Activated CD4-positive, alpha-beta T cell treated with anti-CD3 and anti-CD28 coated beads, Interleukin-2, amount 50 U/mL, for 48 hours (primary cell): Measurements from ENCODE around the gene ZCWPW1.
"Not testable (repeated sequence)": the region's sequence is repeated elsewhere in the genome, so short reads cannot be mapped to it uniquely, and the experiment has no call there.

ENCODE experiments used
- DNase-seq, 2 experiments: peaks; one replicate each; pipeline ENCODE4 v3.0.0-alpha.2; 2020

Gene ZCWPW1

DNA sequence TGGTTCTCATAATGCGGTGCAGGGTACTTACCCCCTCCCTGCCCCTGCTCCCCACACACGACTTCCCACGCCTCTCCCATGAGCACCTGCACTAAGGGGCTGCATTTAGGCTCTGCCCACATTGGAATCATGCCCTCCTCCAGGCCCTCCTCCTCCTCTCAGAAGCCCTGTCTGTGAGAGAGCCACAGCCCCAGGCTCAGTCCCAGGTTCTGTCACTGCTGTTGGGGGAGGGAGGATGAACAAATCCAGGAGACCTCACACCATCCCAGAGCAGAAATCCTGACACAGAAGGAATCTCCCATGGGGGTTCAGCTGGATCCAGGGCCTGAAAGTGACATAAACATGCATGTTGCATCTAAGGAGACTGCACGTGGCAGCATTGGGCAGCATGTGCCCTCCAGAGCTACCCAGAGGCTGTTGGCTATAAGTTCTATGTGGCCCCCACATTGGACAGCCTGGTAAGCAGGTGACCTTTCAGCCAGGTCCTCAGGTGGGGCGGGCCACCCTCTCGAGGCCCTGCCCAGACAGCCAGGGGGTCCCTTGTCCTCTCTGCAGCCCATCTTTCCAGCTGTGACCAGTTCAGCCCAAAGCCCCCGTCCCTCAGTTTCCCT lies 56.8 kb downstream of the ZCWPW1 start:
- no peak for DNase-seq

DNA sequence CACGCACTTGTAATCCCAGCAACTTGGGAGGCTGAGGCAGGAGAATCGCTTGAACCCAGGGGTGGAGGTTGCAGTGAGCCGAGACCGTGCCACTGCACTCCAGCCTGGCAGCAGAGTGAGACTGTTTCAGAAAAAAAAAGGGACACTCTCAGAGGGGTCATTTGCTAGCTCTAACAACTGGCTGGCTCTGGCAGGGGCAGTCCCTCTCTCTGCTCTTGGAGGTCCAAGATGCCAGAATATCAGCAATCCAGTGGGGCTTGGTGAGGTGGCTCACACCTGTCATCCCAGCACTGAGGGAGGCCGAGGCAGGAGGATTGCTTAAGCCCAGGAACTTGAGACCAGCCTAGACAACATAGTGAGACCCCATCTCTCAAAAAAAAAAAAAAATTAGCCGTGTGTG lies 57.8 kb downstream of the ZCWPW1 start:
- no peak for DNase-seq

DNA sequence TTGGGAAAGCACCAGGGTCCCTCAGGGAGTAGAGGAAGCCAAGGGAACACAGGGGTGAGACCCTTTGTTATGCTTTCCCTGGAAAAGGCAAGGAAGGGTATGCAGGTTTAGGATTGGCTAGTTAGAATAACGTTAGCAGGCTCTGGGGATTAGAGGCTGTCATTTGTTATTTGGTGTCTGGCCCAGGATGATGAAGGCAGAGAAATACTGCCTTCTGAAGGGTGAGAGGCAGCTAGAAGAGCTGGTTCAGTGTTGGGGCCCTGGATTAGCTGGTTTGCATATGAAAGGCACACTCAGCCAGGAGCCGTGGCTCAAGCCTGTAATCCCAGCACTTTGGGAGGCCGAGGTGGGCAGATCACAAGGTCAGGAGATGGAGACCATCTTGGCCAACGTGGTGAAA lies 58.2 kb downstream of the ZCWPW1 start:
- no peak for DNase-seq

DNA sequence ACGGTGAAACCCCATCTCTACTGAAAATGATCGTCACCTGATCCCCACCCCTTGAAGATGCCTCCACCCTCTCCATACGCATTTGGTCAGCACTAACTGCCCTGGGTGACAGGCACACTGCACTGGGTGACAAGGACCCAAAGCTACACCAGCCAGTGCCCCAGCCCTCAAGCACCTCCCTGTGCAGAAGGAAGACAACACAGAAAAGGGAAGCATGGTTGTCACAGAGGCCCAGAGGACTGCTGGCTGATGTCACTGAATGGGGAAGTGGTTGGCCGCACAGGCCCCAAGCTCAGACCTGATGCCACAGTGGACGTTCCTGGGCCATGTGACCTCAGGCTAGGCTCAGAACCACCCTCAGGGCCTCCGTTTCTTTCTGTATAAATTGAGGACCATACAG lies 59.4 kb downstream of the ZCWPW1 start:
- DNase-seq, result no peak

DNA sequence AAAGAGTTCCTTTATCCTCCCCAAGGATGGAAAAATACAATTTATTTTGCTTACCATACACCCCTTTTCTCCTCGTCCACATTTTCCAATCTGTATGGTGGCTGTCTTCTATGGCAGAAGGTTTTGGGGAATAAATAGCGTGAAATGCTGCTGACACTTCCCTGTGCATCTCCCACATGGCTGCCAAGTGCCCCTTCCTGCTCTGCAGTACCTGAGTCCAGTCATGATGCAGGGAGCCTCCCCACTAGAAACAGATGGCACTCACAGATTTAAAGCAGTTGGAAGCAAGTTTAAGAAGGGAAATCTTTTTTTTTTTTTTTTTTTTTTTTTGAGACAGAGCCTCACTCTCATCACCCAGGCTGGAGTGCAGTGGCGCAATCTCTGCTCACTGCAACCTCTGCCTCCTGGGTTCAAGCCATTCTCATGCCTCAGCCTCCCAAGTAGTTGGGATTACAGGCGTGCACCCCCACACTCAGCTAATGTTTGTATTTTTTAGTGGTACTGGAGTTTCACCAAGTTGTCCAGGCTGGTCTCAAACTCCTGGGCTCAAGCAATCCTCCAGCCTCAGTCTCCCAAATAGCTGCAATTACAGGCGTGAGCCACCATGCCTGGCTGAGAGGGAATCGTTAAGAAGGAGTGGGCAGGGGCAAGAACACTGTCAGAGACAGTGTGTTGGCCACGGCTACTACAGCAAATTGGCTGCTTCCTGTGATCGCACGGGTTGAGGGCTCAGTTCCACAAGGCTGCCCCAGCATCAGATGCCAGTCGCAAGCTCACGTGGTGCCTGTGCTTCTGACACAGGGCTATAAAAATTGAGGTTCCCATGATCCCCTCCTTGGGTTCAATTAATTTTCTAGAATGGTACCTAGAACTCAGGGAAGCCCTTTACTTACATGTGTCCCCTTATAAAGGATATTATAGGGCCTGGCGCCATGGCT lies 60.6 kb downstream of the ZCWPW1 start:
- DNase-seq, result no peak

DNA sequence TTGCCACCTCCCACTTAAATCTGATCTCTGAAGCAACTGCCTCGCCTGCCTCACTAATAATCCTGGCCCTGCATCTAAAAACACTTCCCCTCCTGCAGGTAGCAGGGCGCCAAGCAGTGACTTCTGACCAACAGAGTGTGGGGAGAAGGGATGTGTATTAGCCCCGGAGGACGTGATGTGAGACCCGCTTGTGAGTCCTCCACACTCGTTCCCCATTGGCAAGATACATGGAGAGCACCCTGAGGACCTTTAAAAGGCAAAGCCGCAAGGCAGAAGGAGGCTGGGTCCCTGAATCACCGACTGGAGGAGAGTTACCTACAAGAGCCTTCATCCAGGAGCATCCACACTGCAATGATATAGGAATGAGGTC lies 61.3 kb downstream of the ZCWPW1 start:
- no peak for DNase-seq

DNA sequence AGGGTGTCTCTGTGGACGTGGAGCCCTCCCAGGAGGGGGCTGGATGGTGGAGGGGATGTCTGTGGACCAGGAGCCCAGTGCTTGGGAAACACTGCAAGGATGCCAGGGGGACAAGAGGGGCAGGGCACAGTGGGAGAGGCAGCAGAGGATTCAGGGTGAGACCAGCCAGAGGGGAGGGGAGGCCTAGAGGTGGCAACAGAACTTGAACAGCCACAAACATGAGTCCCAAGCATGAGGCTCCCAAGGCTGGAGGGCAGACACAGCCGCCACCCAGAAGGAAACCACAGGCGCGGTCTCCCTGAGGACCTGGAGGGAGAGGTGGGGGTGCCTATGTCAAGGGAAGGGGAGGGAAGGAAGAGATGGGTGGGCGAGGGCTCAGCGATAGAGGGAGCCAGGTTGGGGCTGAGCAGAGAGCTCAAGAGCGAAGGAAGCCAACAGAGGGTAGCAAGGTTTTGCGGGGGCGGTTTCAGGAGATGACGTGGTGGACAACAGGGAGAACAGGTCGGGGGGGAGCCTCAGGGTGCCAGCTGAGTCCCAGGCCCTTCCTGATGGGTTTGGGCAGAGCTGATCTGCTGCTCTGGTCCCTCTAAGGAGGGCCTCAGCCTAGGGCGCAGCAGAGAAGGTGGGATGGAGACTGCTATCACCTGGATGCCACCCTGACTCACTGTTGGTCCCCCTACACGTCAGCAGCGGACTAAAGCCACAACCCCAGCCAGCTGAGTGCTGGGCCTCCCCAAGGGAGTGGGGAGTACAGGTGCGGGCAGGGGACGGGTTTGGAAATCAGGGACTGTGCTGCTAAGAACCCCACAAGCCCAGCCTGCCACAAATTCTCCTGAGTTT lies 61.9 kb downstream of the ZCWPW1 start:
- DNase-seq, result peak; percentile 31 to 48

DNA sequence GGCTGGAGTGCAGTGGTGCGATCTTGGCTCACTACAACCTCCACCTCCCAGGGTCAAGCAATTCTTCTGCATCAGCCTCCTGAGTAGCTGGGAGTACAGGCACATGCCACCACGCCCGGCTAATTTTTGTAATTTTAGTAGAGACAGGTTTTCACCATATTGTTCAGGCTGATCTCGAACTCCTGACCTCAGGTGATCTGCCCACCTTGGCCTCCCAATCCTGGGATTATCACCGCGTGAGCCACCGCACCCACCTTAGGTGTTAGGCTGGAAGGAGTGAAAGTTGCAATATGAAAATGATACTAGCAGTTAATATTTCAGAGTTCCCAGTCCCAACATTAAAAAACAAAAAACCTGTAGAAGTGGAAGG lies 62.5 kb downstream of the ZCWPW1 start:
- DNase-seq, result not testable (repeated sequence)

DNA sequence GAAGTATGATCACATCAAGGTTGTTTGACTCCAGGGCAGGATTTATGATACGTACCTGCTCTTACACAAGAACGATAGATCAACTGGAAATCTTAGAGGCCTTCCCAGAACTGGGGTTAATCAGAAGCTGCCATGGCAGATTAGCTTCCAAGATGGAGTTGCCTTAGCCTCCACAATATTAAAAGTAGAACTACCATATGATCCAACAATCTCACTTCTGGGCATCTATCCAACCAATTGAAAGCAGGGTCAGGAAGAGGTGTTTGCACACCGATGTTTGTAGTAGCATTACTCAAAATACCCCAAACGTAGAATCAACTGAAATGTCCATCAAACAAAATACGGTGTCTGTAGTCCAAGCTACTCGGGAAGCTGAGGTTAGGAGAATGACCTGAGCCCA lies 64.0 kb downstream of the ZCWPW1 start:
- no peak for DNase-seq

DNA sequence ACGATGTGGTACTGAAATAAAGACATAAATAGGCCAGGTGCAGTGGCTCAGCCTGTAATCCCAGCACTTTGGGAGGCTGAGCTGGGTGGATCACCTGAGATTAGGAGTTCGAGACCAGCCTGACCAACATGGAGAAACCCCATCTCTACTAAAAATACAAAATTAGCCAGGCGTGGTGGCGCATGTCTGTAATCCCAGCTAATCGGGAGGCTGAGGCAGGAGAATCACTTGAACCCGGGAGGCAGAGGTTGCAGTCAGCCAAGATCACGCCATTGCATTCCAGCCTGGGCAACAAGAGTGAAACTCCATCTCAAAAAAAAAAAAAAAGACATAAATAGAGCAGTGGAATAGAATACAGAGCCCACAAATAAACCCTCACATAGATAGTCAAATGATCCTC lies 64.7 kb downstream of the ZCWPW1 start:
- DNase-seq, result not testable (repeated sequence)

DNA sequence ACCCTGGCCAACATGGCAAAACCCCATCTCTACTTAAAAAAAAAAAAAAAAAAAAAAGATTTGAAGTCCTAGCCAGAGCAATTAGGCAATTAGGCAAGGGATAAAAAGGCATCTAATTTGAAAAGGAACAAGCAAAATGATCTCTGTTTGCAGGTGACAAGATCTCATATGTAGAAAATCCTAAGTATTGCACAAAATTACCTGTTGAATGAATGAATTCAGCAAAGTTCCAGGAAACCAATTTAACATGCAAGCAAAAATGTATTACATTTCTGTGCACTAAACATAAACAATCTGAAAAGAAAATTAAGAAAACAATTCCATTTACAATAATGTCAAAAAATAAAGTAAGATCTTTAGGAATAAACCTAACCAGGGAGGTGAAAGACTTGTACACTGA lies 65.4 kb downstream of the ZCWPW1 start:
- DNase-seq, result no peak

DNA sequence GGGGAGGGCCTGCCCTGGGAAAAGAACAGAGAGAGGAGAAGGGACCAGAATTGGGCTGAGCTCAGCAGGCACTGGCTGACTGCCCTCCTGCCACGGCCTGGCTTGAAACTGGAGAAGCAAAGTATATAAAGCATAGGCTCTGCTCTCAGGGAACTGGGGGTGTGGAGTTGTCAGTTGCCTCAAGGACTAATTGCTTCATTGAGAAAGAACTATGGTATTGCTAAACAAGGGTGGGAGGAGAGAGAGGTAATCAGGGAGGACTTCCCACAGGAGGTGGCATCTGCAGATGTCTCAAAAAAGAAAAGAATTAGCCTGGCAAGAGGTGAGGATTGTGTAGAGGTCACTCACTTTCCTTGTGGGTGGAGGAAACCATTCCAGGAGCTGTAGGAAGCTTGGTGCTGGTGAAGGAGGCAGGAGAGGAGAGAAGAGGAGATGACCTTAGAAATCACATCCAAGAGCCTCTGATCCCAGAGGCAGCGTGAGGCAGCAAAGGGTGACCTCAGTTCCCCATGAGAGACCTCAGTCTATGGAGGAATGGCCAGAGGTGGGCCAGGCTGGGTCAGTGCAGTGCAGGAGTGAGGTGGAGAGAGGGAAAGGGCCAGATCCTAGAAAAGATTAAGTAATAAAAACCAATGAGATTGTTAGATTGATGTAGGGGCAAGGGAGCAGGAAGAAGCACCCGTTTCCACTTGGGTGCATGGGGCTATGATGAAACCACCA lies 68.2 kb downstream of the ZCWPW1 start:
- no peak for DNase-seq

DNA sequence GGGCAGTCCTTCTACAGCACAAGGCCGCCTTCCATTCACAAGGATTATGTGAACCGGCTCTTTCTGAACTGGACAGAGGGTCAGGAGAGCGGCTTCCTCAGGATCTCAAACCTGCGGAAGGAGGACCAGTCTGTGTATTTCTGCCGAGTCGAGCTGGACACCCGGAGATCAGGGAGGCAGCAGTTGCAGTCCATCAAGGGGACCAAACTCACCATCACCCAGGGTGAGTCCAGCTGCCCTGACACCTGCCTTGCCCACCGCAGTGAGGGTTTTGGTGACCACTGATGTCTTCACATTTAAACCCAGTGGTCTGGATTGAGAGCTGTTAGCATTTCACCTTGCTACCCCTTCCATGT lies 69.7 kb downstream of the ZCWPW1 start:
- no peak for DNase-seq

DNA sequence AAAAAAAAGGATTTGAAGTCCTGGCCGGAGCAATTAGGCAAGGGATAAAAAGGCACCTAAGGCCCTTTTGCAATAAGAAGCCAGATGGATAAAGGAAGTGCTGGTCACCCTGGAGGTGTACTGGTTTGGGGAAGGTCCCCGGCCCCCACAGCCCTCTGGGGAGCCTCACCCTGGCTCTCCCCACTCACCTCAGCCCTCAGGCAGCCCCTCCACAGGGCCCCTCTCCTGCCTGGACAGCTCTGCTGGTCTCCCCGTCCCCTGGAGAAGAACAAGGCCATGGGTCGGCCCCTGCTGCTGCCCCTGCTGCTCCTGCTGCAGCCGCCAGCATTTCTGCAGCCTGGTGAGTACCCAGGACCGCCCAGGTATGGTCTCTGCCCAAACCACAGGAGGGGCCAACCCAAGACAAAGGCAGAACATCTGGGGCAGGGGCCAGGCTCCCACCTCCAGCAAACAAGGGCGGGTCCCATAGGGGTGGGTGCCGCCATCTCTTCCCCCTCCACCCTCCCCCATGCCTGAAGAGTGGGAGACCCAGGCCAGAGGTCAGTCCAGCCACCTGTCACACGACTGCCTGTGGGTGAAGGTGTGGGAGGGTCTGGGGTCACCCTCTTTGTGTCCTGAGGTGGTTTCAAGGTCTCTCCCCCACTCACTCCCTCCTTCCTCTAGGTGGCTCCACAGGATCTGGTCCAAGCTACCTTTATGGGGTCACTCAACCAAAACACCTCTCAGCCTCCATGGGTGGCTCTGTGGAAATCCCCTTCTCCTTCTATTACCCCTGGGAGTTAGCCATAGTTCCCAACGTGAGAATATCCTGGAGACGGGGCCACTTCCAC lies 70.3 kb downstream of the ZCWPW1 start, which contains the start of gene PILRB:
PILRB (plus strand) TSS at position 91 of the 830 bp plus-strand sequence; CDS start at position 277, 186 bp downstream.
- DNase-seq, result no peak

DNA sequence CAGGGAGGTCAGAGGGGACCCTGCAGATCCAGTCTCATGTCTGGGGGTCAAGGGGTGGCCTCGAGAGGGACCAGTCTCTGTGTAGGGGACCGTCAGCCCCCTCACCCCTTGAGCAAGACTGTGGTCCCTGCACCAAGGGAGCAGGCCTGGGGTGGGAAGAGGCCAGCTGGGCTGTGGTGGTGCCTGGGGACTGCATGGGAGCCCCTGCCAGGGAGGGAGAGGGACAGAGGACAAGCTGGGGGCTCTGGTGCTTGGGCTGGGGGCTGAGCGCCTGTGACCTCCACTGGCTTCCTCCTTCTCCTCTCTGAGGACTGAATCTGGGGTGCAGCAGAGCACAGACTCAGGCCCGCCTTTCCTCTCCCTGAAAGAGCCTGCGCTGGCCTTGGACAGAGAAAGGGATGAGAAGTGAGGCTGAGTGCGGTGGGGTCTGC lies 71.4 kb downstream of the ZCWPW1 start:
- DNase-seq, result no peak

DNA sequence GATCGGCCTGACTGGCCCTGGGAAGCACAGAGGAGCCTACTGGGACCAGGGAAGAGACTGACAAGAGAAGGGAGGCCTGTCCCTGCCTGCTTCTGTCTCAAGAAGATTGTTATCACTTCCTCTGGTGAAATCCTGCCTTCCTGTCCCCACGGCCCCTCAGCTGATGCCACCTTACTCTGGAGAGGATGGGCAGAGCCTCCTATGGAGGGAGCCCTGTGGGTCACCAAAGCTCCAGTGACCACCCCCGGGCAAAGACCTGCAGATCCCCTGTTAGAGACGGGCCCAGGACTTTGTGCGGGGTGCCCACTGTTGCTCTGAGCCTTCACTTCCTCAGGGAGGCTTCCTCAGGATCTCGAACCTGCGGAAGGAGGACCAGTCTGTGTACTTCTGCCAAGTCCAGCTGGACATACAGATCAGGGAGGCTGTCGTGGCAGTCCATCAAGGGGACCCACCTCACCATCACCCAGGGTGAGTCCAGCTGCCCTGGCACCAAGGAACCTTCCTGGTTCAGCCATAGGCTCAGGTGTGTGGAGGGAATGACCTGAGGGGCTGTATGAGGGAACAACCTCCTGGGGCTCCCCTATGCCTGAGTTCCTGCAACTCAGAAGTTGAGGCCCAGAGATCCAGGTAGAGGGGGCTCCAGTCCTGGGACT lies 72.0 kb downstream of the ZCWPW1 start:
- DNase-seq, result no peak

DNA sequence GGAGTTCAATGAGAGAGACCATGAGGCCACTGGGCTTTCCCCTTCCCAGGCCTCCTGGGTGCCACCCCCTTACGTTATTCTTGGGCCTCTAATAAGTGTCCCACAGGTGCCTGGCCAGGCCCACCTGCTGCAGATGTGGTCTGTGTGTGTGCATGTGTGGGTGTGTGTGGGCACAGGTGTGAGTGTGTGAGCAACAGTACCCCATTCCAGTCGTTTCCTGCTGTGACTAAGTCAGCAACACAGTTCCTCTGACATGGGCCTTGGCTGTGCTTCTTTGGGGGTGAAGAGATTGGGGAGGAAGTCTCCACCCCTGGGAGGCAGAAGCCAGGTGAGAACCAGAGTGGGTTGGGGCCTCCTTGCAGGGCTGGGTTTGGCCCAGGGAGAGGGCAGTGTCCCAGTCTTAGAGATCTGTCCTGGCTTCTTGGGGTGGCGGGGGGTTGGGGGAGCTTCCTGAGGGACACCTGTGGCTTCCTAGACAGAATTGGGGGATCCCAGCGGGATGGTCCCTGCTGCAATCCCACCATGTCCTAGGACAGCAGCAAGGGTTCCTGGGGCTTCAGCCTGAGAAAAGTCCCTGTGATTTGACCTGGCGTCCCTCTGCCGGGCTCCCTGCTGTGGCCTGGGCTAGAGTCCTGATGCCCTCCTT lies 74.7 kb downstream of the ZCWPW1 start:
- peak in 1 of 2 experiments; percentile 32 for DNase-seq

DNA sequence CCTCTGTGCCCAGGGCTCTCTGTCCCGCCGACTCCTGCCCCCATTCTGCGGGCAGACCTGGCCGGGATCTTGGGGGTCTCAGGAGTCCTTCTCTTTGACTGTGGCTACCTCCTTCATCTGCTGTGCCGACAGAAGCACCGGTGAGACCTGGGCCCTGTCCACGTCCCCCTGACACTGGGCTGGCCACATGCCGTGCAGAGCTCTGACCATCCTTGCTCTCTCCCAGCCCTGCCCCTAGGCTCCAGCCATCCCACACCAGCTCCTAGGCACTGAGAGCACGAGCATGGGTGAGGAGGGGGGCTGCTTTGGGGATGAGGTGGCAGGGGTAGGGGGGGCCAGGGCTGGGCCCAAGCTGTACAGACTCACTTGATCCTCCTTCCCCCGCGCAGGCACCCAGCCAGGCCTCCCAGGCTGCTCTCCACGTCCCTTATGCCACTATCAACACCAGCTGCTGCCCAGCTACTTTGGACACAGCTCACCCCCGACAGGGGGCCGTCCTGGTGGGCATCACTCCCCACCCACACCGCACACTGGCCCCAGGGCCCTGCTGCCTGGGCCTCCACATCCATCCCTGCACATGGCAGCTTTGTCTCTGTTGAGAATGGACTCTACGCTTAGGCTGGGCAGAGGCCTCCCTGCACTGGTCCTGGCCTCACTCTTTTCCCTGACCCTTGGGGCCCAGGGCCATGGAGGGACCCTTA lies 75.4 kb downstream of the ZCWPW1 start:
- no peak for DNase-seq

DNA sequence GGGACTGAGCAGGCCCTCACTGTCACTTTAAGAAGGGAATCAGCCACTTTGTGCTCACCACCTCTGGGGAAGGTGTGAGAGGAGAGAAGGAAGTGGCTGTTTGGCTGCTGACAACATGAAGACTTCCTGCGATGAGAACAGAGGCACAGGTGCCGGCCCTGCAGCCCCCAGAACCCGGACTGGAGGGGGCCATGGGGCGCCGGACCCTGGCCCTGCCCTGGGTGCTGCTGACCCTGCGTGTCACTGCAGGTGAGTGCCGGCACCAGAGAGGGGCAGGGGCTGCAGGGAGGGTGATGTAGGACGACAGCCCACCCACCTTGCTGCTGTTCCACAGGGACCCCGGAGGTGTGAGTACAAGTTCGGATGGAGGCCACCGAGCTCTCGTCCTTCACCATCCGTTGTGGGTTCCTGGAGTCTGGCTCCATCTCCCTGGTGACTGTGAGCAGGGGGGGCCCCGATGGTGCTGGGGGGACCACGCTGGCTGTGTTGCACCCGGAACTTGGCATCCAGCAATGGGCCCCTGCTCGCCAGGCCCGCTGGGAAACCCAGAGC lies 76.2 kb downstream of the ZCWPW1 start:
- not testable (repeated sequence) for DNase-seq

DNA sequence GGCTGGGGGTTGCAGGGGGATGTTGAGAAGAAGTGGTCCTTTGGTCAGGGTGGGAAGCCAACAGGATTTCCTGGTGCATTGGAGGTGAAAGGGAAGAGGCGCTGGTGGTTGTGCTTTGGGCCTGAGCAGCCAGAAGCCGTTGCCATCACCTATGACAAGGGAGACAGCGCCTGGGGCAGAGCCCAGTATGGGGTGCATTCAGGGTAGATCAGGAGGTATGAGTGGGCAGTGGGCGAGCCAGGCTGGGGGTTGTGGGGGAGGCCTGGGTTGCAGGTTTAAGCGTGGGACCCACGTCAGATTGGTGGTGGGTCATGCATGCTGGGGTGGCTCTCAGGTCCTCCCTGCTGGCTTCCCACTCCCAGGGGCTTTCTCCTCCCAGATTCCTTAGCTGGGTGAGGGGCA lies 76.8 kb downstream of the ZCWPW1 start:
- no peak for DNase-seq
